NCI-H526 treated with DMSO at 0.1 percent for 48 hours (cell line): Measurements from ENCODE around the gene ST14.
"Not testable (repeated sequence)": the region's sequence is repeated elsewhere in the genome, so short reads cannot be mapped to it uniquely, and the experiment has no call there.

ENCODE experiments used
- DNase-seq: peaks from one replicate; lab custom pipeline; 2025; lab: John Stamatoyannopoulos, UW

ST14 gene

DNA sequence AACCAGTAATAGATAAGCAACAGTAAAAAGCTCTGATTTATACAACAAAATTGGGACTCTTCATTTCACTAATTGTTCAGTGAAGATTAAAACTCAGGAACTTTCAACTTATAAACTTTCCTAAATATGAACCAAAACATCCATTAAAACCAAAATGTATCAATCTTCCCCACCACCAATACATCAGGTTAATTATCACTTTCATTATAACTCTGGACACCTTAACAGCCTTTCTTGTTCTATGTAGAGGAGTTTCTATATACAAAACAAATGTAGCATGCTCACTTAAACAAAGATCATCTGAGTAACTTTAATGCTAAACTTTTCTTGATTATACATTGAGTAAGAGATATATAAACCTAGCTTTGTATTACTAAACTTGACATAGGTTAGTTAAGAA is 74.7 kb downstream of the ST14 start:
- DNase-seq = no peak

DNA sequence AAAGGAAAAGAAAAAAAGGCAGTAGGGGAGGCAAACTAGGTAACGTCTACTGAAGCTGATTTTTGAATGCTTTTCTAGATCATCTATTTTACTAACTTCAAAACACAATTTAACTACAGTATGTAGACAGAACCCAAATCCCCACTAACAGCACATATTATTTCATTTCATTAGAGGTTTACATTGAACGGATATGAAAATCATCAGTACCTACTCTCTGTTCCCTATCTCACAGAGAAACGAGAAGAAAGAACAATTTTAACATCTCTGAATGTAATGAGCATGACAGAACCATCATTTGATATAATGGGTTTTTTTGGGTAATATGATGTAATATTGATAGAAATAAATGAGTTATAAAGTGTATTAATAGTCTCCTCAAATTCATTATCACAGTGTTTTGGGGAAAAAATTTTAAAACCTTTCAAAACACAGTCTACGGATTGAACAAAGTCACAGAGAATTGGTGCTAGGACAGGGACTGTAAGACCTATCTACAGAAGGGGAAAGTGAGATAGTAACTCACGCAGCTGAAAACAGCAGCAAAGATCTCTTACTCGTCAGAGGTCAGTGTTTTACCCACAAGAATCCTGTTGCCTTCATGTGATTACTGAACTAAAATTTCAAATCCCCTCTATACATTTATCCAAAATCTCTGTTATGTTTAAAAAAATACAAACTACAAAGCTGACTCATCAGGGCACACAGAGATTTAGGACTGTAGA is 77.9 kb downstream of the ST14 start:
- no peak for DNase-seq

DNA sequence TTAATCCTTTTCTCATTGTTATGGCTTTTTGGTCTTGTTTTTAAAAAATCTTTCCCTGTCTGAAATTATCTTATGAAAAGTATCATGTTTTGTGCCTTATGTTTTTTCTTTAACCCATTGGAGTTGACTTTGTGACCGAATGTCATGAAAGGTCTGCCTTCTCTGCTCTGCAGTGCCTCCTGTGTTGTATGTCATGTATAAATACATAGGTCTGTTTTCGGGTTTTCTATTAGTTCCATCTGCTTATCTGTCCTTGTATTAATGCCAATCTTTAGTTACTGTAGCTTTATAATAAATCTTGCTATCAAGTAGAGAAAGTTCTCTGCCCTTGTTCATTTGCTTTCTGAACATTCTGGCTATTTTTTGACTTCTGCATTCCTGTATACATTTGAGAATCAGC is 82.1 kb downstream of the ST14 start:
- no peak for DNase-seq

DNA sequence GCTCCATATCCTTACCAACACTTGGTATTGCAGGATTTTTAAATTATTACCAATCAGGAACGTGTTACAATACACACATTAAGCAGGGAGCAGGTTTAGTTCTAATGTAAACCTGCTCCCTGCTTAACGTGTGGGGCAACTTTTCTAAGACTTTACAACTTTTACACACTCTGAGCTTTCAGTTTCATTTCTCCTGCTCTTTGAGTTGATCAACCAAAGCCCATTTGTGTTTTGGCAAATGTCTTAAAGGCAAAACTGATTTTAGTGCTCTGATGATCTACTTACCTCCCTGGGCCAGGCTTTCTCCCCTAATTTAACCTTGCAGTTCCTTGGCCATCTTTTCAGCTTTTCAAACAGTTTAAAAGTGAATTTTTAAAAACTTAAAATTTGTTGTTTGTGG is 84.2 kb downstream of the ST14 start:
- no peak for DNase-seq

DNA sequence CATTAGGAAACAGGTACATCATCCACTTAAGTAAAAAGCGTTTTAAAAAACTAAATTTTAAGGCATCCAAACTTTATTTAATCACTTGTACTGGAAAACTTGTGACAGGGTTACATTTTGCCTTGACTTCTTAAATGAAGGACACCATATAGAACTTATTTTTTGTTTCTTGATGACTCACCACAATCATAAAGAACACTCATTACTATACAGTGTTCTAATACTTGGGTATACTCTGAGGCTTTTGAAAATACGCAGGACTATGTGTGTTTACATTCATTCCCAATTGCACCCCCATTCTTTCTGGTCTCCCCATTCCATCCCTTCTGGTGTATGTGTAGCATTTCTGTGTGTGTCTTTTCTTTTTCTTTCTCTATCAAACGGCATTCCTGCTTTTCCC is 85.3 kb downstream of the ST14 start:
- no peak for DNase-seq

DNA sequence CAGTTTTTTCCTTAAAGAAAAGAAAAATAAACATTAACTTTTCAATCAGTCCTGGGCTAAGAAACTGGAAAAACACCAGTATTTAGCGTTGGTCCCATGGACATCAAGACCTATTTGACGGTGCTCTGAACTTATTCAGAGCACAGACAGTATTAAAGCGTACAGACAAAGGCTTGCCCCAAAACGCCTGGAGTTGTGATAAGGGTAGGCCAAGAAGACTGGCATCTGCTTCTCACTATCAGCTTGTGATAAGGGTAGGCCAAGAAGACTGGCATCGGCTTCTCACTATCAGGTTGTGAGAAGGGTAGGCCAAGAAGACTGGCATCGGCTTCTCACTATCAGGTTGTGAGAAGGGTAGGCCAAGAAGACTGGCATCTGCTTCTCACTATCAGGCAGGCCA is 85.8 kb downstream of the ST14 start:
- not testable (repeated sequence) for DNase-seq

DNA sequence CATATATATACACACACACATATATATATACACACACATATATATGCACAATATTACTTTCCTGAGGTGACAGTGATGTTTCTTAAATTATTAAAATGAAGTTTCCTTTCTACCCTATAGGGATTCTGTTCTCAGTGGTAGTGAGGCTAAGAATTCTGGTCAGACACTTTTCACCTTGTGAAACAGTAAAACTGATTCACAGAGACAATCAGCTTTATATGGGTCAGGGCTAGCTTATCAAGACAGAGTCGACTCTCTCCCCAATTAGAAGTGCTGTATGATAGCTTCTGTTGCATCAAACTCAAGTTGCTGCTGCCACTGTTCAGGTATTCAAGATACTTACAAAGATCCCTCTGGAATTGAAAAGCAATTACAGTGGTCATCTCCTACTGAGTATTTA is 86.7 kb downstream of the ST14 start:
- DNase-seq = no peak

DNA sequence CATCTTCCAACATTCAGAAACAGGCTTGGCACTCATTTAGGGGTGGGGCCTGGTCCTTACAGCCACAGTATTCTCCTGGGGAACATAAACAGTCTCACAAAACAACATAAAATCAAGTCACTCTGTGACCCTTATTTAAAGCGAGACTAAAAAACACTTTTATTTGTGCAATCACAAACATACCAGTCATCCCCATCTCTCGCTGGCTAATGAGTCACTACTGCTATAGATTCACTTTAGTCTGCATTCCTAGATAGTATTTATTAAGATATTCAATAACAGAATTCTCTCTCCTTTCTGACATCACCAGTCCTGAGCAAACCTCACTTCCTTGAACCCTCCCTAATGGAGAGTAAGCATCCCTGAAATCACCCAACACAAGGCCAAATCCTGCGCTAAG is 87.2 kb downstream of the ST14 start:
- no peak for DNase-seq

DNA sequence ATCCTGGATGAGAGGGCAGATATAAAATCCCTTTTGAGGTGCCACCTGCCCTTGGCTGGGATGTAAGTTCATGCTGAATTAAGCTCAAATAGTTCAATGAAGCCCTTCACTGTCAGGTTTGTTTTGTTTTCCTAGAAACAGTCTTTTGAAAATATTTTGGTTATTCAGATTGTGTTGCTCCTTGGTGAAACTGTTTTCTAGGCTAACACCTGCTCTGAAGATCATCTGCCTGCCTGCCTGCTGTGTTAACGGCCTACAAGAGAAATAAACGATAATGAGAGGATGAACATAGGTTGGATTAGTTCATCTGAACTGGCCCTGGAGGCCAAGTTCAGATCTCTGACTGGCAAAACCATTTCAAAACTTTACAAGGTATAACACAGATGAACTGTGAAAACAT is 87.7 kb downstream of the ST14 start:
- no peak for DNase-seq

DNA sequence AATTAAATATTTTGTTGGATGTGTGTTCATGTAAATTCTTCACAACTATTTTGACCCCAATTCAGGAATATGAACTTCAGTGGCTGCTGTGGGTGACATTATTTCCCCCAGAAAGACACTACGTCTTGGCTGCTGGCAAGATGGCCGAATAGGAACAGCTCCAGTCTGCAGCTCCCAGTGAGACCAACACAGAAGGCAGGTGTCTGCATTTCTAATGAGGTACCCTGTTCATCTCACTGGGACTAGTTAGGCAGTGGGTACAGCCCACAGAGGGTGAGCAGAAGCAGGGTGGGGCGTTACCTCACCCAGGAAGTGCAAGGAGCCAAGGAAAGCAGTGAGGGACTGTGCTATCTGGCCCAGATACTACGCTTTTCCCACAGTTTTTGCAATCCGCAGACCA is 89.8 kb downstream of the ST14 start:
- no peak for DNase-seq

DNA sequence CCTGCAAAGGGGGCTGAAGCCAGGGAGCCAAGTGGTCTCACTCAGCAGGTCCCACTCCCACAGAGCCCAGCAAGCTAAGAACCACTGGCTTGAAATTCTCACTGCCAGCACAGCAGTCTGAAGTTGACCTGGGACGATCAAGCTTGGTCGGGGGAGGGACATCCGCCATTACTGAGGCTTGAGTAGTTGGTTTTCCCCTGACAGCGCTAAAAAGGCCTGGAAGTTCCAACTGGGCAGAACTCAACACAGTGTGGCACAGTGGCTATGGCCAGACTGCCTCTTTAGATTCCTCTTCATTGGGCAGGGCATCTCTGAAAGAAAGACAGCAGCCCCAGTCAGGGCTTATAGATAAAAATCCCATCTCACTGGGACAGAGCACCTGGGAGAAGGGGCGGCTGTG is 90.3 kb downstream of the ST14 start:
- DNase-seq = not testable (repeated sequence)

DNA sequence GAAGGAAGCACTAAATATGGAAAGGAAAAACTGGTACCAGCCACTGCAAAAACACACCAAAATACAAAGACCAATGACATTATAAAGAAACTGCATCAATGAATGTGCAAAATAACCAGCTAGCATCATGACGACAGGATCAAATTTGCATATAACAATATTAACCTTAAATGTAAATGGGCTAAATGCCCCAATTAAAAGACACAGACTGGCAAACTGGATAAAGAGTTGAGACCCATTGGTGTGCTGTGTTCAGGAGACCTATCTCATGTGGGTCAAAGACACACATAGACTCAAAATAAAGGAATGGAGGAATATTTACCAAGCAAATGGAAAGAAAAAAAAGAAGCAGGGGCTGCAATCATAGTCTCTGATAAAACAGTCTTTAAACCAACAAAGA is 92.2 kb downstream of the ST14 start:
- not testable (repeated sequence) for DNase-seq
